ENCODE data around the gene PPP2R3A.
"Not testable (repeated sequence)": the region's sequence is repeated elsewhere in the genome, so short reads cannot be mapped to it uniquely, and the experiment has no call there.

DNA sequence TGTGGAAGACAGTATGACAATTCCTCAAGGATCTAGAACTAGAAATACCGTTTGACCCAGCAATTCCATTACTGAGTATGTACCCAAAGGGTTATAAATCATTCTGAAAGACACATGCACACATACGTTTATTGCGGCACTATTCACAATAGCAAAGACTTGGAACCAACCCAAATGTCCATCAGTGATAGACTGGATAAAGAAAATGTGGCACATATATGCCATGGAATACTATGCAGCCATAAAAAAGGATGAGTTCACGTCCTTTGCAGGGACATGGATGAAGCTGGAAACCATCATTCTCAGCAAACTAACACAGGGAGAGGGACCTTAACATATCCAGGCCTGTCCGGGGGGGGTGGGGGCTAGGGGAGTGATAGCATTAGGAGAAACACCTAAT, 154.3 kb downstream of the PPP2R3A start:
- TF ChIP-seq, protein P1, sequence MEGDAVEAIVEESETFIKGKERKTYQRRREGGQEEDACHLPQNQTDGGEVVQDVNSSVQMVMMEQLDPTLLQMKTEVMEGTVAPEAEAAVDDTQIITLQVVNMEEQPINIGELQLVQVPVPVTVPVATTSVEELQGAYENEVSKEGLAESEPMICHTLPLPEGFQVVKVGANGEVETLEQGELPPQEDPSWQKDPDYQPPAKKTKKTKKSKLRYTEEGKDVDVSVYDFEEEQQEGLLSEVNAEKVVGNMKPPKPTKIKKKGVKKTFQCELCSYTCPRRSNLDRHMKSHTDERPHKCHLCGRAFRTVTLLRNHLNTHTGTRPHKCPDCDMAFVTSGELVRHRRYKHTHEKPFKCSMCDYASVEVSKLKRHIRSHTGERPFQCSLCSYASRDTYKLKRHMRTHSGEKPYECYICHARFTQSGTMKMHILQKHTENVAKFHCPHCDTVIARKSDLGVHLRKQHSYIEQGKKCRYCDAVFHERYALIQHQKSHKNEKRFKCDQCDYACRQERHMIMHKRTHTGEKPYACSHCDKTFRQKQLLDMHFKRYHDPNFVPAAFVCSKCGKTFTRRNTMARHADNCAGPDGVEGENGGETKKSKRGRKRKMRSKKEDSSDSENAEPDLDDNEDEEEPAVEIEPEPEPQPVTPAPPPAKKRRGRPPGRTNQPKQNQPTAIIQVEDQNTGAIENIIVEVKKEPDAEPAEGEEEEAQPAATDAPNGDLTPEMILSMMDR (conservative IDR thresholded peaks at IDR 0.05; ENCODE audit: low read length): not testable (repeated sequence)
- not testable (repeated sequence) for TF ChIP-seq EZH2phosphoT487 (IDR thresholded peaks at IDR 0.05; ENCODE audit: borderline replicate concordance)

Measured in Loucy (cell line).